Embryonic facial prominence (tissue), 1 donor: ENCODE results near the gene DEFB113.
"Not testable (repeated sequence)": the region's sequence is repeated elsewhere in the genome, so short reads cannot be mapped to it uniquely, and the experiment has no call there.

Experiments
- DNase-seq: peaks from one replicate; pipeline ENCODE4 v3.0.0-alpha.2; 2016; ENCODE audit errors: extremely low spot score

DEFB113 gene, protein sequence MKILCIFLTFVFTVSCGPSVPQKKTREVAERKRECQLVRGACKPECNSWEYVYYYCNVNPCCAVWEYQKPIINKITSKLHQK

DNA sequence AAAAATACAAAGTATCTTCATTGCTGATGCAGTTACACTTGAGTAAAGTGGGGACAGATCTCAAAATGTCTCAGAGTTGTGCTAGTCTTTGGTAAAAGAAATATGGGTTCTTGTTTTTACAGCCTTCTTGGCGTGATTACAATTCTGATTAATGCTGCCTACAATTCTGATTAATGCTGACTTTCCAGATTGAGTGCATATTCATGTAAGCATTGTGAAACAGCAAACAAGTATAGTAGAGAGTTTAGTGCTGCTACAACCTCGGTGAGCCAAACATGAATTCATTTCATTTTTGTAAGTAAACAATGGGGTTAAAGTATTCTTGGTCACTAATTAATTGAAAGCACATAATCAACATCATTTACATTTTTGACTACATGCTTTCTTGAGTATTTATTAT is at the start of gene DEFB113:
DEFB113 (minus strand) TSS at position 21 of the 400 bp plus-strand sequence; CDS start at position 21, 0 bp downstream.
- DNase-seq = no peak

DNA sequence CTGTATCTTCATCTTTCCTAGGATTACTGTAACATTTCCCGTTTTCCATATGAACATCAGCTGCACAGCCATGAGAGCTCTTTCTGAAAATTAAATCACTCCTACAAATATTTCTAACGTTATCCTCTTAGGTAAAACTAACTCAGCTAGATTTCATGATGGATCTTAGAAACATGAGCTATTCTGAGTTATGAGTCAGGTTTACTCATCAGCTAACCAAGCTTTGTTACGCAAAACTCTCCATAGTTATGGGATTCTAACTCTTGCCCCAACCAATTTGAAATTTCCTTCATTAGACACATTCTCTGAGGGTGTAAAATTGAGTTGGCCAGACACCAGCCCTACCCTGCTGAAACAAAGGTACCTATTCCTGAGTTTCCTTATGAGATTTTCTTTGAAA is 38.4 kb upstream of the DEFB113 start:
- no peak for DNase-seq

DNA sequence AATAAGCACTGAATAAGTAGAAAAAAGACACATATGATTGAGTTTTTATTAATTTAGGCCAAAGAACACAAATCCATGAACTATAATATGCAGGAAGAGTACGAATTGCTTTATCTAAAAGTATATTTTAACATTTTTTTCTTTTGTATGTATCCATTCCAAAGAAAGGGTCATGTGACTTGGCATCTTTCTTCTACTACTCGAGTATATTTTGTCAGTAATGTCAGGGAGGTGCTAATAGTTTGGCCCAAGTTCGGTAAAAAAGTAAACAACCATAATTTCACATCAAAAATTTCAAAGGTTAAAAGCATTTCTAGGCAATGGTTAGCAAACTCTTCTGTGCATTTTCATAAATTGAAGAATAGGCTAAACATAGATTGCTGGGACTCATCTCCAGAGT is 33.7 kb upstream of the DEFB113 start:
- DNase-seq = no peak

DNA sequence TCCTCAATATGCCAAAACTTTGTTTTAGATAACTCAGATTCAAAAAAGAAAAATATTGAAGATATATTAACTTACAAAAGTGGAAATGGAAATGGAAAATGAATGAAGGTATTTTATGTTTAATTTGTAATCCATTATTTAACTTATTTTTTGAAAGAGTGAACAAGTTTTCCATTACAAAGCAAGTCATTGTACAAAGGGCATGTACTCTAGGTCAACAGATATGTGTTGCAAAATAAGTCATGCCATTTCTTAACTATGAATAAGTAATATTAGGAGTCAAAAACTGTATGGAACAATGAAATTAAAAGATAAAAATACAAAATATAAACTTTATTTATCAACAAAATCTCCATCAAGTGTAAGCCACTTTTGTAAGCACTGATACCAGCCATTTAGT is 25.9 kb upstream of the DEFB113 start:
- no peak for DNase-seq

DNA sequence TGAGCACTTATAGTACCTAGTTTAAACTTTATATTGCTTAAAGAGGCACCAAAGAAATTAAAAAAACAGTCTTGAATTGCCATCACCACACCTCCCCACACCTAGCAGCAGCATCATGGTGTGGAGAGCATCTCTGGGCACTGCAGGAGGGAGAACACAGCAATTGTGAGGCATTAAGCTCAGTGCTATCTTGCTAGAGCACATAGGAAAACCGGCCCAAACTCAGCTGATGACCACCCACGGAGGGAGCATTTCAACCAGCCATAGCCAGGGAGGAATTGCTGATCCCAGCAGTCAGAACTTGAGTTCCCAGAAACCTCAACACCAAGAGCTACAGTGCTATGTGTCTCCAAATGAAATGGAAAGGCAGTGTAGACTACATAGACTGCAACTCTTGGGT is 19.5 kb upstream of the DEFB113 start:
- no peak for DNase-seq

DNA sequence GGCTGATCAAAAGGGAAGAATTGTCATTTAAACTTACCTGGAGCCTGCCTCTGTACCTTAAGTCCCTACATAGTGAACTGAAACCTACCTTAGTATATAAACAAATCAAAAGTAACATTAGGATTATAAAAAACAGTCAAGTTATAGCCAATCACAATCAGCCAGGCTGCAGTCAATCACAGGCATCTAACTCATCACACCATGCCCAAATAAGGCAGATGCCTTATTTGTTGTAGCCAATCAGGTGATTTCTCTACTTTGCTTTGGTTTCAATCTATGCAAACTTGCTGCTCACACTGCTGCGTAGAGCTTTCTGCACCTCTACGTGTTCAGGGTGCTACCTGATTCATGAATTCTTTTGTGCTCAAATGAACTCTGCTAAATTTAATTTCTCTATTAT is 18.3 kb upstream of the DEFB113 start:
- no peak for DNase-seq

DNA sequence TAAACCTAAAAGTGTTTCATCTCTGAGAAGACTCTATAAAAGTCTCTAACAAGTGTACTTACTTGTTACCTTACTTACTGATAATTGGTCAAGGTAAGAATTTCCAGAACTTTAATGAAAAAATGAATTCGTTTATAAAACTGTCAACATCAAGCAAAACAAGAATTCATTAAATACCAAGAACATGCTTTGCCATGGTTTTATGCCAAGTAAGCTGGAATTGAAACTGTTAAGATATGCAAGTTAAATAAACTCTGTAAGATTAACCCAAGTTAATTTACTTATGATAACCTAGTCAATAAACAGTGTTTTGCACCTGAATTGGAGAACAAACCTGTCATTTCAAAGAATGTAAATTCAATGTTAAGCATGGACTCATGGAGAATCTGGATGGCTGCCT is 17.1 kb upstream of the DEFB113 start:
- DNase-seq = no peak

DNA sequence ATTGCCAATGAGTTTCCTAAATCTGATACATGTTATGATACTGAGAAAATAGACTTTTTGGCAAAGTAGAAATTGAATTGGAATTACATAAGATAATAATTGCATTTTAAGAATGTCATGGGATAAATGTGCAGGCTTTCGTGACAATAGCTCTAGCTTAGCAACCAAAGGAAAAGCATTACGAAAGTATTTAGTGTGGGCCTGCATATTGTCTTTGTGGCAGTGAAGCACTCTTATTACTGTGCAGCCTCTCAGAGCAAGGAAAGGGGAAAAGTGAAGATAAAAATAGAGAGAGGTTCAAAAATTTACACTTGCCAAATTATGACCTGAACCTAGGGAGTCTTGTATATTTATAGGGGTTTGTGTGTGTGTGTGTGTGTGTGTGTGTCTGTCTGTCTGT is 12.6 kb upstream of the DEFB113 start:
- no peak for DNase-seq

DNA sequence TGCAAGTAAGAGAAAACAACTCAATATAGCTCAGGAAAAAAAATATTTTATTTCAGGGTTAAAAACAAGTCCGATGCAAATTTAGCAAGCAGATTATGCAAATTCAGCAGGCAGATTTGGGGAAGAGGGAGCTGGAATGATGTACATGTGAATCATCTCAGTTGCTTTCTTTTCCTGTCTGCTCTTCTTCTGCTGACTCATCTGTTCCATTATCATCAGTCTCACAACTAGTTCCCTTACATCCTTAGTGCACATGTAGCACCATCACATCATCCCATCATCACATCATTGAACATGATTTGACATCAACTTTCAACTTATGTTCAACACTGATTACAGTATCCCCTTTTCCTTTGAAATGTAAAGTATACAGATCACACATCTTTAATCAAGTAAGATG is 11.5 kb upstream of the DEFB113 start:
- no peak for DNase-seq

DNA sequence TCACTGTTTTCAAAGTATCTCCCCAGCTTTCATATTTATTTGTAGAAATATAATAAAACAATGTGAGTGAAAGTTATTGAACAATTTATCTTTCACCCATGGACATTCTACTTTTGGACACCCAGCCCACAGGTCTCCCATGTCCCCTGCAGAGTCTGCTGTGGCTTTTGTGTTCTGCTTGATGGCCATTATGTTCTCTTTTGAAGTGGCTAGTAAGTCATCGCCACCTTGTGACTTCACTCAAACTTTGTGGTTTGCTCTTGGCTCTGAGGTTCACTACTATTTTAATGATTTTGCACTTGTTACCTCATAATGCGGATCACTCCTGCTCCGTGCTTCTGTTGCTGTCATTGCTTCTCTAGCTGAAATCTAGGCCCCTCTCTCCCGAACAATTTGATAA is 10.2 kb upstream of the DEFB113 start:
- no peak for DNase-seq

DNA sequence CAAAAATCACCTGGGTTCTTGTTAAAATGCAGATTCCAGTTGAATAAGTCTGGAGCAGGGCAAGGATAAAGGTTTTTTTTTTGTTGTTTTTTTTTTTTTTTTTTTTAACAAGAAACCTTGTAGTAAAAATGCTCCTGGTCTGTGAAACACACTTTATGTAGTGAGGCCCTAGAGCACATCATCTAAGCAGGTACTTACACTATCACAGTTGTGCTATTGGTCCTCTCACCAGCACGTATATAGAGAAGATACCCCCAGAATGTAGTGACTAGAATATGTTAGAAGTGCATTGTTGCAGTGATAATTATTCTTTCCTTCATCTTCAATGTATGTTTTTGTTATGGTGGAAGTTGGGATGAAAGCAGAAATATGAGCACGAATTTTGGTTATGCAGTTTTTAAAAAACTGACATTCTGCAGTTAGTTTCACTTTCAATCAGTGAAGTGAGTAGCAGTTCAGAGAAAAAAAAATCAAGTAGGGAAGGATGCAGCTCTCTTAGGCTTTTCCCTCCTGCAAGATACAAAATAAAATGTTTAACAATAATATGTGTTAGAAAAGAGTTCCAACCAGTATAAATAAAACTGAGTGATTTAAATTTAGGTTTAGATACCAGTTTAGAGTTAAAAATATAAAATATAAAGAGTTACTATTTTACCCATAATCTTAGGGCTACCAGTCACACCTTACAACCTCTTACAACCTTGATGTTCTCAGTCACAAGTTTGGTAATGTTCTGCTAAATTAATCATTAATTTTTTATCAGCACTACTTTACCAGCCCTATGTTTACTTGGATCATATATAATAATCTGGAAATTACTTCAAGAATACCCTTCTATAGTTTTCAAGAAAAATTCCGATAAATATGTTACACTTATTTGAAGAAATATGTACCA is 9.2 kb upstream of the DEFB113 start:
- no peak for DNase-seq

DNA sequence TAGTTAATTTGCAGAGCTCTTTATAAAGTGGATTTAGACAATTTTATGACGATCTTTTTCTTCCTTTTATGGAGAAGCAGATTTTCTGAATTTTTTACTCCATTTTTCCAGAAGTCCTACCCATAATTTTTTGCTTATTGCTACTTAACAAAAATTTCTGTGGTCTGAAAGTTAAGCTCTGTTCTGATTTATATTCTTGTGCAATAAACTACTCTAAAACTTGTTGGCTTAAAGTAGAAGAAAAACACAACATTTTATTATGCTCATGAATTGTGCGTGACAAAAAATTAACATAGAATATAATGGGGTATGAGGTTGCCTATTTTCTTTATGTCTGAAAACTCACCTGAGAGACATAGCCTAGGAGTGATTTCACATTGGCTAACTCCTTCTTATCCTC is 2.6 kb downstream of the DEFB113 start:
- DNase-seq = no peak

DNA sequence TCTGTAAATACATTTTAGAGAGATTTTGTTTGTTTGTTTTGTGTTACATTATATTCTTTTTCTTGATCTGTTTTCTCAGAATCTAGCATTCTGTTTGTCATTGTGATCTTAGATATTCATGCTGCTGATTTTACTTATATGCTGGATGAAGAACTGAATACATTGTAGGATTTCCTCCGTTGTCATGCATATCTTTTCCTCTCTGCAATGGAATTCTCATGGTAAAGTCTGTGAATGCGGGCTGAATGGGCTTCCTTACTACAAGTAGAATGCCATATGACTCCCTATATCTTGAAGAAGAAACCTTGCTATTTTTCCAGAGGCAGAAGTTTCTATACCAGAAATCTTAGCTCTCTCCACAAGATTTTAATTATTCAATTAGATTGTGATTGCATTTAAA is 3.1 kb downstream of the DEFB113 start:
- no peak for DNase-seq

DNA sequence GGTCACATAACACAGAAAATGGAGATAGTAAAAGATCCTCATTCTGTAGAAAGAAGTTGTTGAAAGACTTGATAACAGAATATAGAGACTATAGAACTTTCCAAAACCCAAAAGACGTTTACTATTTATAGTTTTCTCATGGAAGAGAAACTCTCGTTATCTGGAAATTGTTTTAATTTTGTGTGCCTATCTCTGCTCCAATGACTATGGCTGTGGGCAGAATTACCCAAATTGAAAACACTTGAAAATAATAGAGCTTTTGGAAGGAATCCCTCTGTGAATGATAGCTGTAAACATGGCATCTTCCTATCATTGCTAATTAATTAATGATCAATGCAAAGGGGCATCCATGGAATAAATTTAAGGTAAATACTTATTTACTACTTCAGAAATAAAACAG is 5.4 kb downstream of the DEFB113 start, which contains the start of gene DEFB114:
DEFB114 (minus strand) TSS at position 101 of the 400 bp plus-strand sequence; CDS start at position 42, 59 bp downstream.
- DNase-seq = no peak

DNA sequence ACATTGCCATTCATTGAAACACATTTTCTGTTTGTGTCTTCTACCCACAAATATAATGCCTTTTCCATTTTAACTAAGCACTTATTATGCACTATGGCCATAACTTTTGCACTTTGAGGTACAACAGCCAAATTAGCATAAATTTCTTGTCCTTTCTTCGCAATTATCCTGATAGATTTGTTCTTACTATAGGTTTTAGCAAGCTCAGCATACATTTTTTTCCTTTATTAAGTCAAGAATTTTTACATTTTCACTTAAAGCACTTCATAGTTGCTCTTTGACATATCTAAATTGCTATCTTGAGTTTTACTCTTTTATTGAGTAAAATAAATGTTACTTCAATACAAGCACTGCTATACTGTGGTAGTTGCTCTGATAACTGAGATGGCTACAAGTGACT is 11.2 kb downstream of the DEFB113 start:
- no peak for DNase-seq

DNA sequence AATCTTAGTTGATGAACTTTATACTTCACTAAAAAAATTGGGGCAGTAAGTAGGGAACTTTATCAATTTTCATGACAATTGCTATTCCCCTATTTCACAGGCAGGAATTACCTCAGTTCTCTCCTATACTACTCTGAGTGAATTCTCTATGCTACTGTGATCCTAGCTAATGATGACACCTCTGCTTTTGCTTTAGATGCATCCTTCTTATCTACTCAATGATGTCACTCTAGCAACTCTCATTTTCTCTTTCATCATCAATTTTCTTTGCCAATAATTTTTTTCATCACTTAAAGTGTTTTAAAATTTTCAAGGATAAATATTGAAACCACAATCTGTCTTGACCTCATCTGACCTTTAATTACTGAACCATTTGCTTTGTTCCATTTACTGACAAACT is 13.6 kb downstream of the DEFB113 start:
- no peak for DNase-seq

DNA sequence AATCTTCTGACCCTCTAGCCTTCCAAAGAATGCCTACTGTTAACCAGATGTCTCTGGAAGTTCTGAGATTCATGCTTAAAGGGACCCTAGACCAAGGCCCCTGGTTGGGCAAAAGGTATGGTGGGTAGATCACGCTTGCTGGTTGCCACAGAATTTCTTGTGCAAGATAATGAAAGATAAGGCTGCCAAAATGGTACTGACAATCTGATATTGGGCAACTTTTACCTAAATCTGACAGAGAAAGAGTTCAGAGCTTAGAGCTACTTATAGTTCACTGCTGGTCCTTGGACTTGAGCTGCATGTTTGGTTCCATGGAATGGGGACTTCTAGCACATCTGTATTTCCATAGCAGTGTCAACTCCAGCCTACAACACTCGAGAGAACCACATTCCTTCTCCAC is 17.5 kb downstream of the DEFB113 start:
- no peak for DNase-seq

DNA sequence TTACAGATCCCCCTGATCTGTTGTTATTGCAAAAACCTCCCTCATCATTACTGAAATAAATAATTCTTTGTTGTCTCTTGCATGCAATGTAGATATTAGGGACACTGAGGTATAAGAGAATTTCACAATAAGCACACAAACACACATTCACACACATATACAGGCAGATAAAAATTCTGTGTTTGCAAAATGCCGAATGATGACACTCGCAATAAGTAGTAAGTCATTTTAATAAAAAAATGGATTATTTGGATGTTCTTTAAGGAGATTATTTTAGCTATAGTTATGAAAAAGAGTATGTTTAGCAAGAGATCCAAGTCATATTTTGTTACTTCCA is 19.0 kb downstream of the DEFB113 start:
- DNase-seq = no peak

DNA sequence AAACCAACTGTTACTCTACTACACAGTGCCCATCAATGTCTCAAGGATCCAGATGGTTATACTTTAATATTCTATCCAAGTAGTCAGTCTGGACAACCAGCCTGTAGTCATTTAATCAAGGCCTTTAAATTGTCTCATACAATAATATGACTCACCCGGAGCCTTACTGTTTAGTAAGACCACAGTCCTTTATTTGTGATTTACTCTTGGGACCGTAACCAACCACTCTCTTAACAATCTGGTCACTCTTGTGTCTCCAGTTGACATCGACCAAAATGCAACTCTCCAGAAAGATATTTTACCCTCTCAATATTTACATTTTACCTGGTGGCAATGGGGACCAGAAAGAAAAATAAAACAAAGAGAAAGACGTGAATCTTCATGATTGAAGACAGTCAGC is 20.4 kb downstream of the DEFB113 start:
- no peak for DNase-seq

DNA sequence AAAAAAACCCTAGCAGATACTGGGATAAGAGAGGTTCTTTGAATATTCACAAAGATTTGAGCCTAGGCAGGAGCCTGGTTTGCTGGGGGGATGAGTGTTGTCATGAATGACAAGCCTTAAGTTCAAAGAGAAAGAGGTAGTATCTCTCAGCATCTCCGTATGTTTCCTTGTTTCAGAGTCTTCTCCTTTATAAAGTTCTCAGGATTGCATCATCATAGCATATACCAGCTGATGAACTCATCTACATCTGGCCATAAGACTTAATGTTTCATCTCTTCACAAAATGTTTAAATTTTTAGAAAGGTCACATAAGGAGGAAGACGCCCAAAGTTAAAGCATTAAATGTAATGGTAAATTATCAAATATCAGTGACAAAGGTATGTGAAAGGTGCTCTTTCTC is 22.6 kb downstream of the DEFB113 start:
- no peak for DNase-seq

DNA sequence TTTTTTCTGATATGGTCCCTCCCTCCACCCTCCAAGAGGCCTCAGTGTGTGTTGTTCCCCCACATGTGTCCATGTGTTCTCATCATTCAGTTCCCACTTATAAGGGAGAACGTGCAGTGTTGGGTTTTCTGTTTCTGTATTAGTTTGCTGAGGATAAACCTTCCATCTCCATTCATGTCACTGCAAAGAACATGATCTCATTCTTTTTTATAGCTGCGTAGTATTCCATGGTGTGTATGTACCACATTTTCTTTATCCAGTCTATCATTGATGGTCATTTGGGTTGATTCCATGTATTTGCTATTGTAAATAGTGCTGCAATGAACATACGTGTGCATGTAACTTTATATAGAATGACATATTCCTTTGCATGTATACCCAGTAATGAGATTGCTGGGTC is 25.4 kb downstream of the DEFB113 start:
- DNase-seq = not testable (repeated sequence)

DNA sequence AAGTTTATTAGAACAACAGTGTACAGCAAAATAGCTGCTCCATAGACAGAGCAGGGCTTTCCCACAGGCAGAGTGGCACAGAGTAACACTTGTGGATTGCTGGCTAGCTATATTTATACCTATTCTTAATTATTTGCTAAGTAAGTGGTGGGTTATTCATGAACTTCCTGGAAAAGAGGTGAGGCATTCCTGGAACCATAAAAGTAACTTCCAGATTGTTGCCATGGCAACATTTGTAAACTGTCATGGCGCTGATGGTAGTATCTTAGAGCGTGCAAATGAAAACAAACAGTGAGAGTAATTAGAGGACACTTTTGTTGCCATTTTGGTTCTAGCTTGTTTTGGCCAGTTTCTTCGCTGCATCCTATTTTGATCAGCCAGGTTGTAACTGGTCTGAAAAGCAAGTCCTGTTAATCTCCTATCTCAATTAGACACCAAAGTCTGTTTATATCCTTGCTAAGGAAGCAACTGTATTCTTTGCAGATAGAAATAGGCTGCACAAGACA is 29.4 kb downstream of the DEFB113 start:
- DNase-seq = no peak

DNA sequence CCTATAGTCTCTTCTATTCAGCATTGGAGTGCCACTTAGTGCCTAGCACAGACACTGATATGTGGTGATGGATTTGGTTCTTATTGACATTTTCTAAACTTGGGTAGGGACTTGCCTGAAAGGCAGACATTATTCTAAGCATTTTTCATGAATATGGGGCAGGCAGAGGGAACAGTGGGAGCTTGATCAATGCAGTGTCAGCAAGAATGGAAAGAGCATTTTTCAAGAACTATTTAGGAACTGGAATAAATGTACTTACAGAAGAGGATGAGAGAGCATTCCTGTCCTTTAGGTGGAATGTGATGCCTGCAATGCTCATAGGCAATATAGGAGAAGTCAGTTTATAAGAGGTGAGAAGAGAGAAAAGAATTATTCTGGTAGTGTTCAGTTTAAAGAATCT is 31.6 kb downstream of the DEFB113 start:
- no peak for DNase-seq

DNA sequence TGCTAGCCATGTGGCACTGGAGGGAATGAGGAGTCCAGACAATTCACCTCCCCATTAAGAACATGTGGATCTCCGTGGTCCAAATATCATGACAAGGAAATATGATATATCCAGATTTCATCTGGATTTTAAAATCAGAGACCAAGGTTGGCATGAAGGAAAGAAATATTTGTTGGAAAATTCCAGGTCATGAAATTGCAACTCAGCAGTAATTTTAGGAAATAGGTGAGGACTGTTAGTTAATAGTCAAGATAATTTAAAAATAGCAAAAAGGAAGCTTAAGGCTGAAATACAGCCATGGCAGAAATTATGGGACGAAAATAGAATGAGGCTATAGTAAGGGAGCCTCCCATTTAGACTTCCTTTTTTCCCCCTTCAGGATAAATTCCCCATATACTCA is 32.4 kb downstream of the DEFB113 start:
- DNase-seq = no peak
